Measurements from ENCODE around the gene ZNF550.
"Not testable (repeated sequence)": the region's sequence is repeated elsewhere in the genome, so short reads cannot be mapped to it uniquely, and the experiment has no call there.

The ZNF550 gene

DNA sequence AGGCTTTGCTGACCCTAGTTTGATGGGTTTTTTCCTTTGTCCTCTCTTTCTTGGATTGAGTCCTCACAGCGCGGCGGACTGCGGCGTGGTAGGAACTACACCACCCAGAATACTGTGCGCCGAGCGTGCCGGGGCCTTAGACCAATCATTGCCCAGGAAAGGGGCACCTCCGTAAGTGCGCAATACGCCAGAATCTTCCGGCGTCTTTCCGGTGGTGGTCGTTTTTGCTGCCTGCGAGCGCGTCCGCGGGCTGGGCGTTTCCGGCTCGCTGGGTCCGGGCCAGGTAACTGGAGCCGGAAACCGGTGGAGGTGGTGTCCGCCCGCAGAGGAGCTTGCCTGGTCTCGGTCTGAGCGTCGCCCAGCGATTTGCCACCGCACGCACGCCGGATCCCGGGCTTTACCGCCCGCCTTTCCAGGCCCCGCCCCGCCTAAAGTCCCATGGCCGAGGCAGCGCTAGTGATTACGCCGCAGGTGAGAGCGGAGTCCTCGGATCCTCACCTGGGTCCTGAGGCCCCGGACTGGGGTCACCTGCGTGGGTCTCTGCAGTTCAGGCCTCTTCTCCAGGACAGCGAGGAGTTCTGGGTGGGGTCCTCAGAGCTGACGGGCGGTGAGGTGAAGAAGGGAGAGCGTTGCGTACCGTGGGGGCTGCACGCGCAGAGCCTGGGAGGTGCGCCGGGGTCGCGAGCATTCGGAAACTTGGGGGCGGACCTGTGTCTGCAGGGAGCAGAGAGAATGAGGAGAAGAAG is 32.4 kb downstream of the ZNF550 start, which contains the start of gene ZNF549:
TSS of gene ZNF549 (plus strand) at position 221 of the 746 bp plus-strand sequence. CDS start at position 439, 218 bp downstream.
- peak; percentile 54 for DNase-seq (ENCODE audit: low read depth)

DNA sequence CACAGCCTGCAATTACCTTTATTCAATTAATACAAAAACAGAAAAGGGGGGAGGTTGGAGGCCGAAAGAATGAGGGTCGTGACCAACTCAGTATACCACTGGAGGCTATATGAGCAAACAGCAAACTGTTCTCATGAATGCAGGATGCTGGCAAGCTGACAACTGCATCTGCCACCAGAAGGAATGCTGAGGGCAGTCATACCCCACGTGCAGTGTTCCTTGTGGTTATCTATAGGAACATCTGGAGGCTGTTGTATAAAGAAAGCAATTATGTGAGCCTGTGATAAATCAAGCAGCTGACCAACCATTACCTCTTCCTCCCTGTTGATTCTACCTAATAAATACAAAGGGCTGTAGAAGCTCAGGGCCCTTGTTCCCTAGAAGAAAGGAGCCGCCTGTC is 41.6 kb downstream of the ZNF550 start:
- not testable (repeated sequence) for DNase-seq (ENCODE audit: low read depth)

DNA sequence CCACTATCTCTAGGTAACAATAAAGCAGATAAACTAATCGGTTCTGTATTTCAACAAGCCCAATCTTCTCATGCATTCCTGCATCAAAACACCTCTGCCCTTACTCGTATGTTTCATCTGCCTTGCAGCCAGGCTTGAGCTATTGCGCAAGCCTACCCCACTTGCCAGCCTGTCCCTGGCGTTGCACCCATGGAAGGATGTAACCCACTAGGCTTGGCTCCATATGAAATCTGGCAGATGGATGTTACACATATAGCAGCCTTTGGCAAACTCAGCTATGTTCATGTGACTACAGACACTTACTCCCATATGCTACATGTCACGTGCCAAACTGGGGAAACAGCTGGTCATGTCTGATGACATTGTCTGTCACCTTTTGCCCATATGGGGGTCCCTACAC is 44.4 kb downstream of the ZNF550 start:
- DNase-seq (ENCODE audit: low read depth): no peak

DNA sequence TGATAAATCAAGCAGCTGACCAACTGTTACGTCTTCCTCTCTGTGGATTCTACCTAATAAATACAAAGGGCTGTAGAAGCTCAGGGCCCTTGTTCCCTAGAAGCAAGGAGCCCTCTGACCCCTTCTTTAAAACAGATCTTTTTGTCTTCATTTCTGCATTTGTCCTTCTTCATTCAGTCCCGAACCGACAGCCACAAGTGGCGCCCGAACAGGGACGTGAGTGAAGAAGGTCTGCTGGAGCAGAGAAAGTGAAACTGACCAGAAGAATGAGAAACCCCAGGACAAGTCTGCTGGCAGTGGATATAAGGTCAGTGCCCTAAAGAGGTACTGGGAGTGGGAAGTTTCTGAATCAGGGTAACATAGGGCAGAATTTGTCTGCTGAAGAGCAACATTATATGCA is 46.8 kb downstream of the ZNF550 start:
- no peak for DNase-seq (ENCODE audit: low read depth)

DNA sequence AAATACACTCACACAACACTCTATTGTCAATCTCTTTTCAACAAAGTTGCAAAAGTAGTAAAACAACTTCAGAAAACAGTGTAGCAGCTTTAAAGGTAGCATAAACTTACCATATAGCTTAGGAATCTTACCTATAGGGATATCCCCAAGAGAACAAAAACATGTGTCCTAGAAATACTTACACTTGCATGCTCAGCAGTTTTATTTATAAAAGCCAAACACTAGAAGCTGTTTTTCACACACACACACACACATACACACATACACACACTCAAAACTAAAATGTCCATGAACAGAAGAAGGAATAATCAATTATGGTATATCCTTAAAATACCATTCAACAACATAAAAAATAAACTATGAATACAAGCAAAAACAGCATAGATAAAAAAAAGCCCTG is 48.2 kb downstream of the ZNF550 start:
- DNase-seq (ENCODE audit: low read depth): no peak

DNA sequence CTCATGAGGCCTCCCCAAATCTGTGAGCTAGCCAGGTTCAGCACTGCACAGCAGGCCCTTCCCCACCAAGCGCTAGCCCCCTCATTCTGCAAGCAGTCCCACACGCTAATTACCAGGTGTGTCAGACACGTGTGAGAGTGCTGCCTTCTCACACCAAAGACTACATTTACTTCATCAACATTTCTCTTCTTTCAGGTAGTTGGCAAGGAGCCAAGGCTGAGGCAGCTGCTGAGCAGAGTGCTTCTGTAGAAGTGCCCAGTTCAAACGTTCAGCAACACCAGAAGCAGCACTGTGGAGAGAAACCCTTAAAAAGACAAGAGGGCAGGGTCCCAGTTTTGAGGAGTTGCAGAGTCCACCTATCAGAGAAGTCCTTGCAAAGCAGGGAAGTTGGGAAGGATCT is 53.5 kb downstream of the ZNF550 start:
- no peak for DNase-seq (ENCODE audit: low read depth)

DNA sequence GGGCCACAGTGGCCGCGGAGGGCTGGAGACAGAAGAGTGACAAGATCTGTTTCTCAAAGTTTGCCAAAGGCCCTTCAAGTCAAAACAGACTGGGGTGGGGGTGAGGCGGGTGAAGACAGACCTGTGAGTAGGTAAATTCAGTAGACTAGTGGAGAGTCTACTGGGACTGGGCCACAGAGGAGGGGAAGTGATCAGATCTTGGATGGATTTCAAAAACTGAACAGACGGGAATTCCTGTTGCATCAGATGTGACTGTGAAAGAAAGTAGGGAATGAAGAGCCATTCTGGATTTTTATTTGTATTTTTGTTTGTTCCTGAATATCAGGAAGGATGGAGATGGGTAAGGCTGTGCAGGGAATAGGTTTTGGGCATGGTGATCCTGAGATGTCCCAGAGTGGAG is 59.3 kb downstream of the ZNF550 start:
- not testable (repeated sequence) for DNase-seq (ENCODE audit: low read depth)

DNA sequence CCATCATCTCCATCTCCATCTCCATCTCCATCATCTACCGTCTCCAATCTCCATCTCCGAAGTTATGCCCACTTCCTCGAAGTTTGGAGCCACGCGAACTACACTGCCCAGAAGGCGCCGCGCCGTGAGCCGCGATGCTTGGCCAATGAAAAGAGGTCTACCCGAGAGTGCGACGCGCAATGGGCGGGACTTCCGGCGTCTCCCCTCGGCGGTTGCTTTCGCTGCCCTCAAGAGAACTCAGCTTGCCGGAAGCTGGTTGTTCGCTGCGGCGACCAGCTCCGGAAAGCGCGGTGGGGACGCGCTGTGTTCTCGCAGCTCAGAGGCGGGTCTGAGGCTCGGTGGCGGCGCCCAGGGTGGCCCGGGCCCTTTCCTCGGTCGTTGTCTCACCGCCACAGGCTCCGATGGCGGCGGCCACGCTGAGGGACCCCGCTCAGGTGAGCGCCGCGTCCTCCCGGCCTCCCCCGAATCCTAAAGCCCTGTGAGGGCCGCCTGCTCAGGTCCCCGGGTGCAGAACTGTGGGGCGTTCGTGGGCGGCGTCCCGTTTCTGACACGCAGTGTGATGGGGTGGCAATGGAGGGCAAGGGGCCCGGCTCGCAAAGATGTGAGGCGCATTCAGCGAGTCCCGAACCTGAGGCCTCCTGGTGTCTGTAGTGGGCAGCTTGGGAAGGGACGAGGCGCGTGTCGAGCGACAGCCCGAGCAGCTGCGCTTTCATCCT is 59.8 kb downstream of the ZNF550 start, which contains the start of gene ZNF773:
TSS of gene ZNF773 (plus strand) at position 259 of the 716 bp plus-strand sequence. CDS start at position 402, 143 bp downstream.
- DNase-seq (ENCODE audit: low read depth): peak; percentile 76

DNA sequence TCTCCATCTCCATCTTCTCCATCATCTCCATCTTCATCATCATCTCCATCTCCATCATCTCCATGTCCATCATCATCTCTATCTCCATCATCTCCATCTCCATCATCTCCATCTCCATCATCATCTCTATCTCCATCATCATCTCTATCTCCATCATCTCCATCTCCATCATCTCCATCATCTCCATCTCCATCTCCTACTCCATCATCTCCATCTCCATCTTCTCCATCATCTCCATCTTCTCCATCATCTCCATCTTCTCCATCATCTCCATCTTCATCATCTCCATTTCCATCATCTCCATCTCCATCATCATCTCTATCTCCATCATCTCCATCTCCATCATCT is 60.4 kb downstream of the ZNF550 start:
- DNase-seq (ENCODE audit: low read depth): not testable (repeated sequence)

DNA sequence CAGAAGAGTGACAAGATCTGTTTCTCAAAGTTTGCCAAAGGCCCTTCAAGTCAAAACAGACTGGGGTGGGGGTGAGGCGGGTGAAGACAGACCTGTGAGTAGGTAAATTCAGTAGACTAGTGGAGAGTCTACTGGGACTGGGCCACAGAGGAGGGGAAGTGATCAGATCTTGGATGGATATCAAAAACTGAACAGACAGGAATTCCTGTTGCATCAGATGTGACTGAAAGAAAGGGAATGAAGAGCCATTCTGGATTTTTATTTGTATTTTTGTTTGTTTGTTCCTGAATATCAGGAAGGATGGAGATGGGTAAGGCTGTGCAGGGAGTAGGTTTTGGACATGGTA is 71.4 kb downstream of the ZNF550 start:
- DNase-seq (ENCODE audit: low read depth): not testable (repeated sequence)

DNA sequence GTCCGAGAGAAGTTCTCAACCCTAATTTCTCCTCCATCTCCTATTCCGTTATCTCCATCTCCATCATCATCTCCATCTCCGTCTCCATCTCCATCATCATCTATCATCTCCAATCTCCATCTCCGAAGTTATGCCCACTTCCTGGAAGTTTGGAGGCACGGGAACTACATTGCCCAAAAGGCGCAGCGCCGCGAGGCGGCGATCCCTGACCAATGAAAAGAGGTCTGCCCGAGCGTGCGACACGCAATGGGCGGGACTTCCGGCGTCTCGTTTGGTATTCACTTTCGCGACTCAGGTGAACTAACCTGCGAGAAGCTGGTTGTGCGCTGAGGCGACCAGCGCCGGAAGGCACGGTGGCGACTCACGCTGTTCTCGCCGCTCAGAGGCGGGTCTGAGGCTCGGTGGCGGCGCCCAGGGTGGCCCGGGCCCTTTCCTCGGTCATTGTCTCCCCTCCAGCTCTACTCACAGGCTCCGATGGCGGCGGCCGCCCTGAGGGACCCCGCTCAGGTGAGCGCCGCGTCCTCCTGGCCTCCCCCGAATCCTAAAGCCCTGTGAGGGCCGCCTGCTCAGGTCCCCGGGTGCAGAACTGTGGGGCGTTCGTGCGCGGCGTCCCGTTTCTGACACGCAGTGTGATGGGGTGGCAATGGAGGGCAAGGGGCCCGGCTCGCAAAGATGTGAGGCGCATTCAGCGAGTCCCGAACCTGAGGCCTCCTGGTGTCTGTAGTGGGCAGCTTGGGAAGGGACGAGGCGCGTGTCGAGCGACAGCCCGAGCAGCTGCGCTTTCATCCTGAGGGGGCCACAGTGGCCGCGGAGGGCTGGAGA is 72.0 kb downstream of the ZNF550 start, which contains the start of gene ZNF419:
TSS of gene ZNF419 (plus strand) at position 274 of the 822 bp plus-strand sequence. CDS start at position 475, 201 bp downstream.
- peak; percentile 54 for DNase-seq (ENCODE audit: low read depth)
